K562 (cell line): ENCODE results near the gene WDR64. TPM values are rescaled to one million over a fixed set of nuclear protein-coding genes. Genes with fewer than 3 reads are reported as not detected.

Experiments used
- ARID4B ChIP-seq: sonication (generic); formaldehyde crosslinking; IDR thresholded peaks from 2 replicates; pipeline ENCODE4 v1.8.0; 2022; ENCODE audit warnings: mild to moderate bottlenecking, missing genetic modification reagents
- ATF4 ChIP-seq: fragments of 450-650 bp; formaldehyde crosslinking; IDR thresholded peaks from 2 replicates; pipeline ENCODE4 v1.4.0; 2022; ENCODE audit warnings: mild to moderate bottlenecking, moderate library complexity
- CEBPB ChIP-seq: fragments of 450-650 bp; IDR thresholded peaks from 2 replicates; pipeline ENCODE4 v1.6.1; 2016; ENCODE audit warnings: missing genetic modification characterization, missing compliant biosample characterization
- ESRRA ChIP-seq: fragments of 450-650 bp; IDR thresholded peaks from 2 replicates; pipeline ENCODE4 v1.6.1; 2014; ENCODE audit warnings: low read depth, mild to moderate bottlenecking, moderate library complexity, borderline replicate concordance
- HDAC2 ChIP-seq: fragments of 450-650 bp; IDR thresholded peaks from 2 replicates; pipeline ENCODE4 v1.6.1; 2016; ENCODE audit warnings: mild to moderate bottlenecking
- HEY1 ChIP-seq: fragments of 250-450 bp; sonication (Bioruptor Pico); IDR thresholded peaks from 2 replicates; pipeline ENCODE4 v1.5.0; 2020; ENCODE audit warnings: mild to moderate bottlenecking, moderate library complexity, borderline replicate concordance
- KHSRP ChIP-seq: fragments of 450-650 bp; IDR thresholded peaks from 2 replicates; pipeline ENCODE4 v1.6.1; 2017
- RBFOX2 ChIP-seq: fragments of 200-400 bp; formaldehyde crosslinking; IDR thresholded peaks from 2 replicates; pipeline ENCODE4 v1.6.1; 2017; ENCODE audit warnings: low read depth, mild to moderate bottlenecking, low read length, moderate library complexity
- RBM14 ChIP-seq: fragments of 200-400 bp; formaldehyde crosslinking; IDR thresholded peaks from 2 replicates; pipeline ENCODE4 v1.6.1; 2018; ENCODE audit warnings: low read depth, mild to moderate bottlenecking, low read length, moderate library complexity, borderline replicate concordance; ENCODE audit not compliant: insufficient read depth
- SAP30 ChIP-seq: fragments of 200-600 bp; sonication (generic); IDR thresholded peaks from 2 replicates; pipeline ENCODE4 v1.6.1; 2012; ENCODE audit warnings: borderline replicate concordance, low read depth, mild to moderate bottlenecking, moderate library complexity, low read length, control low read depth, inconsistent platforms; ENCODE audit not compliant: insufficient read depth, poor library complexity, severe bottlenecking
- SMAD1 ChIP-seq: fragments of 150-350 bp; IDR thresholded peaks from 2 replicates; pipeline ENCODE4 v1.6.1; 2014; ENCODE audit warnings: low read length, low read depth; ENCODE audit not compliant: partially characterized antibody
- SP2 ChIP-seq: IDR thresholded peaks from 2 replicates; pipeline ENCODE4 v1.6.1; 2011; ENCODE audit warnings: mild to moderate bottlenecking, low read depth, low read length, moderate library complexity; ENCODE audit not compliant: poor library complexity, severe bottlenecking; ENCODE audit errors: extremely low read depth
- TFE3 ChIP-seq: fragments of 450-650 bp; formaldehyde crosslinking; IDR thresholded peaks from 2 replicates; pipeline ENCODE4 v1.4.0; 2020; ENCODE audit warnings: mild to moderate bottlenecking, mixed read lengths
- TGIF2 ChIP-seq: sonication (generic); formaldehyde crosslinking; IDR thresholded peaks from 2 replicates; pipeline ENCODE4 v1.8.1; 2022; ENCODE audit warnings: mild to moderate bottlenecking, missing genetic modification reagents, moderate library complexity
- ZBTB26 ChIP-seq: fragments of 450-650 bp; formaldehyde crosslinking; IDR thresholded peaks from 2 replicates; pipeline ENCODE4 v1.4.0; 2022; ENCODE audit warnings: missing genetic modification characterization
- ZBTB43 ChIP-seq: sonication (generic); formaldehyde crosslinking; IDR thresholded peaks from 2 replicates; pipeline ENCODE4 v1.8.0; 2023; ENCODE audit warnings: mild to moderate bottlenecking, missing genetic modification reagents
- ZNF121 ChIP-seq: sonication (generic); formaldehyde crosslinking; conservative IDR thresholded peaks from 2 replicates; pipeline ENCODE4 v1.8.0; 2022; ENCODE audit warnings: missing genetic modification reagents
- ZNF124 ChIP-seq: sonication (generic); formaldehyde crosslinking; IDR thresholded peaks from 2 replicates; pipeline ENCODE4 v1.8.1; 2022; ENCODE audit warnings: missing genetic modification reagents
- ZNF41 ChIP-seq: fragments of 250-450 bp; sonication (Bioruptor Pico); conservative IDR thresholded peaks from 2 replicates; pipeline ENCODE4 v1.4.0; 2020; ENCODE audit warnings: mild to moderate bottlenecking
- polyA plus RNA-seq, 8 experiments: library from polyadenylated mRNA; depleted of rRNA in 4 of 8; stranded (reverse) in 5 of 8; unstranded in 3 of 8; fragments of >200 nt; fragmentation: Nextera tagmentation in 2 of 8; fragmentation: Illumina TruSeq in 1 of 8; extraction: Ambion mirVana in 2 of 8; extraction: Trizol in 1 of 8; gene quantifications; 2 replicates each; pipeline versions ENCODE4 v1.2.1 to v1.2.3, GENCODE V29; 2011 to 2014; ENCODE audit warnings: inconsistent platforms in 1 of 8, missing spikeins in 1 of 8
- total RNA-seq, 7 experiments: library from RNA; depleted of rRNA in 6 of 7; stranded (reverse); fragments of >200 nt in 6 of 7; fragmentation: Illumina TruSeq in 2 of 7; extraction: Trizol in 2 of 7; gene quantifications; 2 replicates each; pipeline versions ENCODE4 v1.2.1 to v1.2.3, GENCODE V29; 2011 to 2021; ENCODE audit warnings: low replicate concordance in 1 of 7

Gene WDR64
- total and polyA plus RNA-seq, 9 of the 15 experiments (the other 6 are each of a cell fraction or from before 2014, with no cell fraction given): 0.06 to 0.29 (median 0.19) TPM; not detected in 5

- TF ChIP-seq SAP30: no peak
- no peak for TF ChIP-seq HEY1 (CRISPR knock-in tag)
- TF ChIP-seq ZBTB26 (CRISPR knock-in tag): no peak
- TF ChIP-seq RBFOX2: no peak
- TF ChIP-seq ZNF41 (CRISPR knock-in tag): no peak
- no peak for TF ChIP-seq HDAC2
- TF ChIP-seq KHSRP: no peak
- TF ChIP-seq ESRRA: no peak
- TF ChIP-seq ZBTB43: no peak
- no peak for TF ChIP-seq SP2
- peak; percentile 11; the same call in 1 of the 2 replicates for TF ChIP-seq CEBPB (tag)
- no peak for TF ChIP-seq RBM14
- TF ChIP-seq SMAD1: no peak
- TF ChIP-seq TGIF2: no peak
- no peak for TF ChIP-seq ATF4 (CRISPR knock-in tag)
- no peak for TF ChIP-seq ZNF121 (CRISPR knock-in tag)
- no peak for TF ChIP-seq ZNF124 (CRISPR knock-in tag)
- TF ChIP-seq TFE3 (CRISPR knock-in tag): no peak
- no peak for TF ChIP-seq ARID4B (CRISPR knock-in tag)
These were observed 36.9 kb downstream of the WDR64 start (continued) for GRCh38 chr1:241688940-241689368.
